ENCODE results near the gene PNPLA7.
"Not testable (repeated sequence)": the region's sequence is repeated elsewhere in the genome, so short reads cannot be mapped to it uniquely, and the experiment has no call there.

The PNPLA7 gene

DNA sequence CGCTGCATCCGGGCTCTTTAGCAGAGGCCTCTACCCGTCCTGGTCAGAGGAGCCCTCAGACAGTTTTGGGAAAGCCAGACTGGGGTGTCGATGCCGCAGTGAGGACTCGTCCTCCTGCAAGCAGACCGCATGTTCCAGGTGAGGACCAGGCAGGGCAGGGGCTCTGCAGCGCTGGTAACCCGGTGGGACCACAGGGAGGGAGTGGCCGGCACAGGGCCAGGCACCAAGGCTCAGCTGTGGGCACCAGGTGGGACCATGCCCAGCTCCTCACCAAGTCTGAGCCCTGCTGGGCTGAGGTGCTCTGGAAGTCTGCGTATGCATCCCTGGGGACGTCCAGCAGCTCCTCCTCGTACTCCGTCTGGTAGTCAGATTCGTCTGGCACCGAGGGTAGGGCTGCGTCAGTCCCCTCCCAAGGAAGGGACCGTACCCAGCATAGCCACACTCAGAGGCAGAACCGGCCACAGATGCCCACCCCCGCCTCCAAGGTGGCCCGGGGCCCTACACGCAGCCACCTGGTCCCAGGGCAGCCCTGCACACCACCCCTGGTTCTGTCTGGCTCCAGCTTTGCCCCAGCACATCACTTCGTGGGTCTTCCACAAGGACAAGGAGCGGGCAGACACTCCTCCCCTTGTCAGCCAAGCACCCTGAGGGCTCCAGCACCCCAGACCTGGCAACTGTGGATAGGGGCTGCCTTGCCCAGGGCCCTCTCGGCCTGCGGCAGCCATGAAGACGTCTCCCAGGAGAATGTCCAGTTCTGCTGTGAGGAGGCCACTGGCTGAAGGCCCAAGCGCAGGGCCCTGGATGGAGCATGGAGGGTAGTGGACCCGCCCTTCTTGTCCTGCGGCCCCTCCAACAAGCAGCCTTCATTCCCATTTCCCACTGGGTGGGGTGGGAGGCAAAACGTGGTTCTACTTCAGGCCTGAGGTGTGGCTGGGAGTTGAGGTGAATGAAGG lies 89.6 kb downstream of the PNPLA7 start:
- no peak for DNase-seq (ENCODE audit: low spot score)

DNA sequence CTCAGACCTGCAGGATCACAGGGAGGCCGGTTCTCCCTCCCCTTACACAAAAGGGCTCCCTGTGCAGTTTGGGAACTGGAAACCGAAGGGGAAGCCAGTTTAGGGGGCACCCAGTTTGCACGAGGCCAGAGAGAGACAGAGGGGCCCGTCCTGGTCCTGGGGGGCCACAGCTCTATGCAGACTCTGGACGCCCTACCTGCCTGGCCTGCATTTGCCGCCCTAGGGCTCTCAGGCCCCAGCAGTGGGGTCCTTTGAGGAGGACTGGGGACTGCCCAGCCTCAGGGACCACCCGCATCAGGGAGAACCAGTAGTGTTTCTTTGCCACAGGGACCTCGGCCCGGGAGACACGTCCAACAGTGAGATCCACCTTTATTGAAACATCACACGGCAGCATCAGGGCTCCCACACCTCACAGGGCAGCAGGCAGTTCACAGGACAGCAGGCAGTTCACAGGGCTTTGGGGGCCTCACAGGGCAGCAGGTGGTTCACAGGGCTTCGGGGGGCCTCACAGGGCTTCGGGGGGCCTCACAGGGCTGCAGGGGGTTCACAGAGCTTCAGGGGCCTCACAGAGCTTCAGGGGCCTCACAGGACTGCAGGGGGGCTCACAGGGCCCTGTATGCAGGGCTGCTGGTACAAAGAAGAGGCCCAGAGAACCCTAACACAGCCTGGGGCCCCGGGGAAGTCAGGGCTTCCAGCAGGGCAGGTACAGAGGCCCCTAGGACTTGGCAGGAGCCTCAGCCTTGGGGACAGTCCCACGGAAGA lies 90.4 kb downstream of the PNPLA7 start:
- no peak for DNase-seq (ENCODE audit: low spot score)

DNA sequence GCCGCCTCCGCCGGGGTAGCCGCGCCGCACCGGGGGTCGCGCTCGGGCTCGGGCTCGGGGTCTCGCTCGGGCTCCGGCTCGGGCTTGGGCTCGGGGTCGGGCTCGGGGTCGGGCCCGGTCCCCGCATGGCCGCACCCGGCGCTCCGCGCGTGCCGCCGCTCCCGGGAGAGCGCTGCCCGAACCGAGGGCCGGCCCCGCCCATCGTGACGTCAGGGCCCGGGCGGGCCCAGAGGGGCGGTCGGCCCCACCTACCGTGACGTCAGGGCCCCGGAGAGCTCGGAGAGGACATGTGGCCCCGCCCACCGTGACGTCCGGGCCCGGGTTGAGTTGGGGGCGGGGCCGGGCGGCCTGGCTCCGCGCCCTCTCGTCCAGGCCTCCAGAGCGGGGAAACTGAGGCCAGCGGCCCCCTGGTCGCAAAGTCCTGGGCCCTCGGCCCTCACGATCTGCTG lies 91.0 kb downstream of the PNPLA7 start, which contains the start of gene NSMF:
NSMF (minus strand) TSS at position 183 of the 449 bp plus-strand sequence. CDS start 232 bp downstream, outside the sequence.
- DNase-seq (ENCODE audit: low spot score), result peak; percentile 96

DNA sequence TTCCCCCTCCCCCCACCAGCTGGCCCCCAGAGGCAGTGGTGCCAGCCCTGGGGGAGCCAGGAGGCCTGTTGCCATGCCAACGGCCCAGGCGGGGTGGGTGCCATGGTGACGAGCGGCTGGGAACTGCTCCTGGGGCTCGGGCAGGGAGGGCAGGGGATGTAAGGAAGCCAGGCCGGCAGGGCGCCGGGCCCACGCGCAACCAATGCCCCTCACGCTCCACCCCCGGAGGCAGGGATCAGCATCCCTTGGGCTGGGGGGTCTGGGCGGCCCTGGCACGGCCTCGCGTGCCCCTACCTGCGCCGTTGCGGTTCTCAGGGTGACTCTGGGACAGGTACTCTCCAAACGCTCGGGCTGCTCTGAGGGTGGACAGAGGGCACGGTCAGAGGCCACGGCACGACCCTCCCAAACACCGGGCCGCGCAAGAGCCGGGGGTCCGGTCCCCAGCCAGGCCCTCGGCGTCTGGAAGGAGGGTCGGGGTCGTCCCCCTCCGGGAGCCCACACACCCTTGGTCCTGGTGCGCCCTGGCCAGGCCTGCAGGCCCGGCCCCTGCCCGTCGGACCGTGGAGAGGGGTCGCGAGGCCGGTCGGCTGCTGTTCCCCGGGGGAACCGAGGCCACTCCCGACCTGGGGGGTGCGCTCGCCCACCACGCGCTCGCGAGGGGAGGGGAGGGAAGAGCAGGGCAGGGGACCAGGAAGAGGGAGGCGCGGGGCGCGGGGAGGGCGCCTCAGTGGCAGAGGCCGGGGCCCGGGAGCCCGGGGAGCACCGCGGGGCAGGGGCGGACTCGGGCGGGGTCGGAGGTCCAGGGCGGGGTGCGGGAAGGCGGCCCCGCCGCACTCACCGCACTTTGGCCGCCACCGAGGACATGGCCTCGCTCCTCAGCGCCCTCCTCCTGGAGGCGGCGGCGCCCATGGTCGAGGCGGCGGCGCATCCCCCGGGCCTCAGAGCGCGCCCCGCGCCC lies 91.7 kb downstream of the PNPLA7 start:
- DNase-seq (ENCODE audit: low spot score), result peak; percentile 72

DNA sequence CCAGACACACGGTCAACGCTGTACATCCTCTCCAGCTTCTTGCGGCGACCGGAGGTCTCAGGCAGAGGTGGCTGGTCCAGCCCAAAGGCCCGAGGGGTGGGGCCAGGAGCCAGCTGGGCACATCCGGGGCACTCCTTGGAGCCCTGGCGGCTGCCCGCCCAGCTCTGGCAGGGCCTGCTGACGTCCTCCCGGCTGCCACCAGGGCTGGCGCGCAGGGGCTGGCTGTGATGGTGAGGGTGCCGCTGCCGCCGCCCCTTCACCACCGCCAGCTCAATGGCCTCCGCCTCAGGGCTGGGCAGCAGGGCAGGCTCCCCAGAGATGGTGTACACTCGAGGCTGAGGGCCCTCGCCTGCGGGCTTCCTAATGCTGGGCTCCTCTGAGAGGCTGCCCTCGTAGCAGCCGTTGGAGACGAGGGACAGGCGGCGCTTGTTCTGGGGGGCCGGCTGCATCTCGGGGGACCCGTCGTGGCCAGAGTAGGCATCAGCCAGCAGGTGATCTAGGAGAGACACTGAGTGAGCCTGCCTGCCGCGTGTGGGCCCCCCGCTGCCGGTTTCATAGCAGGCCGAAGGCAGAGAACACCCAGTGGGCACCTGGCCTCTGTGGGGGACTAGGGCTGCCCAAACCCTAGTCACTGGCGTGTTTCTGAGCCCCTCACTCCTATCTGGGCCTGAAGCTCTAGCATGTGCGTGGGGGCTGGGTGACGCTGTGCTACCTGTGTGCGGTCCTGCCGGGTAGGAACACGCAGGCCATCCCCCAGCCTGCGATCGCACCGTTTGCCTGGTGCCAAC lies 92.6 kb downstream of the PNPLA7 start:
- DNase-seq (ENCODE audit: low spot score), result no peak

DNA sequence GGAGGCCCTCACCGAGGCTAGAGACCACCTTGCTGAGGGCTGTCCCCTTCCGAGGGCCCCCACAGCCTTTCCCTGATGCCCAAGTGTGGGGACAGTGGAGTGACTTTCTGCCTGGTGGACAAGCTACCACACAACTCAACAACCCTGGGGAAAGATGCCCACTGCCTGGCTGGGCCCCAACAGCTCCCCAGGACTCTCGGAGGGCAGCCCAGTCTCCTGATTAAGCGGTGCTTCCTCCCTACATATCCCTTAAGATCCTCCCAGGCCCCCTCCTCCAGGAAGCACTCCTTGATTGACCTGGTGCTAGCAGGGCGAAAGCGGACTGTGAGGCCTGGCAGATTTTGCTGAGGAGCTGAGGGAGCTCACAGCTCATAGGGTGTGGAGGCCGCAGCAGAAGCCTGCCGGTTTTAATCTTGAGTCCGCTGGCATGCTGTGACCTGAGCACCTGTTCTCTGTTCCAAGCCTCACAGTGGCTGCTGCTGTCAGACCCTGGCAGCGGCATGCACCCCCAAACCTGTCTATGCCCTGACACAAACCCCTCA lies 93.3 kb downstream of the PNPLA7 start:
- DNase-seq (ENCODE audit: low spot score), result no peak

DNA sequence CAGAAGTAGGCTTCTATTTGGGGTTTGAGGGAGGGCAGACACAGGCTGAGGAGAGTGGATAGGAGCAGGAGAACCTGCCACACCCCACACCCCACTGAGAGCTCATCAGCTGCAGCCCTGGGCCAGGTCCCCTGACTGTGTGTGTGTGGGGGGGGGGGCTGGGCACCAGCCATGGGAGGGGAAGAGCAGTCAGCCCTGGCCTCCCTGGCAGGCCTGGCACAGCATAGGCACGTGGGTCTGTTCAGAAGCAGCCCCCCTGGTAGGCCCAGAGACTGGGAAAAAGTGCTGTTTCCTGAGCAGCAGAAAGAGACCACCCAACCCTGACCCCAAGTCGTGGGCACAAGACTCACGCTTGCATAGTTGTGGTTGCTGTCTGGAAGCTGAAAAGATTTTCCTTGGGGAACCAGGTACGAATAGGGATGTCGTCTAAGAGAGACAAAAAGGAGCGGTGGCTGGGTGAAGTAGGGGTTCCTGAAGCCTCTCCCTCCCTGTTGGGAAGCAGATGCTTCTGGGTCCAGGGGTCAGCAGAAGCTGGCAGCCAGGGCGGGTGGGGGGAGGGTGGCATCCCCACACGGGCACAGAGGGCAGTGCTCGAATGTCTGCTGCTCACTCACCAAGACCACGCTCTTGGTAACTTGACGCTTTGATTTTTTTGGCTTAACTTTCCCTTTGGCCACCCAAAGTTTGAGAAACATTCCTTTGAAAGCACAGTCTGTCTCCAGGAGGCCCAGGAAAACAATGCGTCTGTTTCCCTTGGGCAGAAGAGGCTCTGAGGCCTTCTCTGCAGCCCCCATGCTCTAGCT lies 93.9 kb downstream of the PNPLA7 start:
- no peak for DNase-seq (ENCODE audit: low spot score)

DNA sequence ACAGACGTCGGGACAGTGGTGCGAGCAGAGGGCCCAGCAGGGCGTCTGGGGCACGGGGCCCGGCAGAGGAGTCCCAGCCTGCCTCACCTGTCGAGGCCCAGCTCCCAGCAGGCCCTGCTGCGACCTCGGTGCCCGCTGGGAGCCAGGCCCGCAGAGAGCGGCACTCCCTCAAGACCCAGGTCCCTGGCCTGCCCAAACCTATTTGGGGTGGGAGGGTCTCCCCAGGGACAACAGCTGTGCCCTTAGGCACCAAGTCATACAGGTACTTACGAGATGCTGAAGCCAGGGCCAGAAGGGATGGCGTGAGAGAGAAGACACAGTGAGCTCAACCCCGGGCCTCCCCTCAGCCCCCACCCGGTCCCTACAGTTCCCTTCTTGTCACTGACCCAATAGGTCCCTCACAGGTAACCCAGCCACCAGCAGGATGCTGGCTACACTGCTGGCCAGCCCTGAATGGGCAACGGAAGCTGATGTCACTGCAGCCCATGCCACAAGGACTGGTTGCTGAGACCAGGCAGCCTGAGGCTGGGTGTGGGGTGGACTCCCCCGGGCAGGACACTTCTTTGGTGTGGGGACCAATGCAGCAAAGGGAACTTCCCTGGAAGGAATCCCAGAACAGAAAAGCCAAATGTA lies 94.7 kb downstream of the PNPLA7 start:
- DNase-seq (ENCODE audit: low spot score), result no peak

DNA sequence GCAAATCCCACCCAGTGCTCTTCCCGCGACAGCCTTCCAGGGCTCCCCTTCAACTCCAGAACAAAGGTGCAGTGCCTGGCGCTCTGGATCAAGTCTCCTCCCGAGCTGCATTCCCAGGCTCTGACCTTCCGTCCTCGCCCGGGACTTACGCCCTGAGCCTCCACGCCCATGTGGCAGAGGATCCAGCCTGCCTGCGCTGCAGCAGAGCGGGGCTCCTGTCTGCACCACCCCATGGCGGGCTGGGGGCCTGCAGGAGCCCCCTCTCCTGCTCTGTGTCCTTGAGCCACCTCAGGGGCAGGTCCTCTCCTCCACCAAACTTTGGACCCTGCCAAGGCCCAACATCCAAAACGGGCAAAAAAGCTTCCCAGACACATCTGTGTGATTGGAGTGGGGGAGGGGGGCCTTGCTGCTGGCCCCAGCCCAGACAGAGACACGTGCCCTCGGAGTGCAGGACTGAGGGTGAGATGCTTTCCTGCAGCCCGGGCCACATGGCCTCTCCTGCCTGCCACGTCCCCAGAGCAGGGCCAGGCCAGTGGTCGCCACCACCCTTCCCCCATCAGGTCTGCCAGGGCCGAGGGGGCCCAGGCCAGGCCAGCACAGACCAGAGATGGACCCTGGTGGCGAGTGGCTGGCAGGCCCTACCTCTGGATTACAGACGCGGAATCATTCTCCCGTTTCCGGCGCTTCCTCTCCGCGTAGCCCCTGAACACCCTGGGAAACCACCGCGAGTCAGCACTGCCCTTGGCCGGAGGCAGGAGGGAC lies 95.4 kb downstream of the PNPLA7 start:
- no peak for DNase-seq (ENCODE audit: low spot score)

DNA sequence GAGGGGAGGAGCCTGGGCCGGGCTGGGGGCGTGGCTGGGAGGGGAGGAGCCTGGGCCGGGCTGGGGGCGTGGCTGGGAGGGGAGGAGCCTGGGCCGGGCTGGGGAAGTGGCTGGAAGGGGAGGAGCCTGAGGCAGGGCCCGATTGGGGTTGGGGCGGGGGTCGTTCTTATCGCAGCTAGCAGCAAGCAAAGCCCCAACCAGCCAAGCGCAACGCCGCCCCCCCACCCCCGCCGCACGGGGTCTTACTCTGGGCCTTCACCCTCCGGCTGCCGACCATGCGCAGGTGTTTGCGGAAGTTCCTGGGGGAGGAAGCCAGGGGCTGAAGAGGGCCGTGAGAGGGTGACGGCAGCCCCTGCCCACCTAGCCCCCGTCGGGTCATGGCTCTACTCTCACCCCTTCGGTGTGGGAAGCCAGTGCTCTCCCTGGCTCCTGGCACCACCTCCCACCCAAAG lies 96.0 kb downstream of the PNPLA7 start:
- peak; percentile 90 for DNase-seq (ENCODE audit: low spot score)

DNA sequence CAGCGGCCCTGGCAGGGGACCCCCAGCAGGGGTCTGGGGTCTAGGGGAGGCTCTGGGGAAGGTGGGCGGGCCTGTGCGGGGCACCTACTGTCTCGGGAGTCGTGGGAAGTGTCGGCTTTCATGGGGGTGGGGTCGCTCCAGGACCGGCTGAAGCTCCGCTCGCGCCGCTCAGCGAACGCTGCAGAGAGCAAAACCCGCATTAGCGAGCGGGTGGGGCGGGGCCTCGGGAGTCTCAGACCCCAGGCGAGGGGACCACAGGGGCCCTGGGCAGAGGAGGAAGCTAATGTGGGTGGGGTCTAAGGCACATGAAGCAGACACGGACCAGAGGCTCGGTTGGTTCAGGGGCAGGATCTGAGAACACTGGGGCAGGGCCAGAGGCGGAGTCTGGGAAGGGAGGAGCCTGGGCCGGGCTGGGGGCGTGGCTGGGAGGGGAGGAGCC lies 96.5 kb downstream of the PNPLA7 start:
- peak; percentile 92 for DNase-seq (ENCODE audit: low spot score)

DNA sequence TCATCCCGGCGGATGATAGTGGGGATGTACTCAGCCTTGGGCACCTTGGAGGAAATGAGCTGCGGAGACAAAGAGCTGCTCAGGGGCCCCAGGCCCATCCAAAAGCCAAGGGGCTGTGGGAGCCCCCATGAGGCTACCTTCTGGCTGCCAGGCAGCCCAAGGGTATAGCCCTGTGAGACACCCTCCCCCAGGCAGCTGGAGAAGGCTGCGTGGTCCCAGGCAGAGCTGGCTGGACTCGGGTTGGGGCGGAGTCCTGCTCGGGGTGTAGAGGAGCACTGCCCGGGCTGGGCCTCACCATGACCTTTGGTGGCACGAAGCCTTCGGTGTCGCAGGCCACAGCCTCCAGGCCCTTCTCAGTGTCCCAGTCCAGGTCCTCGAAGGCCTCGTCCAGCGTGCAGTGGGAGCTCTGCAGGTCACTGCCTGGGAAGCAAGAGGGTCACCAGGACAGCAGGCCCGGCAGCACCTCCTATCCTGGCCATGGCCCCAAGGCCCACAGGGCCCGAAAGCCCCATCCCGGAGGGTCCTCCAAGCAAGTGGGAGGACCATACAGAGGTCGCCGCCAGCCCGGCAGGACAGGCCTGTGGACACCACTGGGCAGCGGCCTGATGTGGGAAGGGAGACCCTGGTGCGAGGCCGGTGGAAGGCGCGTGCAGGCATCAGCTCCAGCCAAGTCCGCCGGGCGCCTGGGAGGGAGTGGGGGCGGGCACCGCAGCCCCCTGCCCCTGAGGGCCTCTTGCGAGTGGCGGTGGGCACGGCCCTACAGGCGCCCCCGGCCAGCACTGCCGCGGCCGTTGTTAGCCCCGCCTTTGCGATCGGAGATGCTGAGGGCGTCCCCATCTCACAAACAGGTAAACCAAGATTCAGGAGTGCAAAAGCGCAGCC lies 97.2 kb downstream of the PNPLA7 start:
- DNase-seq (ENCODE audit: low spot score), result no peak

DNA sequence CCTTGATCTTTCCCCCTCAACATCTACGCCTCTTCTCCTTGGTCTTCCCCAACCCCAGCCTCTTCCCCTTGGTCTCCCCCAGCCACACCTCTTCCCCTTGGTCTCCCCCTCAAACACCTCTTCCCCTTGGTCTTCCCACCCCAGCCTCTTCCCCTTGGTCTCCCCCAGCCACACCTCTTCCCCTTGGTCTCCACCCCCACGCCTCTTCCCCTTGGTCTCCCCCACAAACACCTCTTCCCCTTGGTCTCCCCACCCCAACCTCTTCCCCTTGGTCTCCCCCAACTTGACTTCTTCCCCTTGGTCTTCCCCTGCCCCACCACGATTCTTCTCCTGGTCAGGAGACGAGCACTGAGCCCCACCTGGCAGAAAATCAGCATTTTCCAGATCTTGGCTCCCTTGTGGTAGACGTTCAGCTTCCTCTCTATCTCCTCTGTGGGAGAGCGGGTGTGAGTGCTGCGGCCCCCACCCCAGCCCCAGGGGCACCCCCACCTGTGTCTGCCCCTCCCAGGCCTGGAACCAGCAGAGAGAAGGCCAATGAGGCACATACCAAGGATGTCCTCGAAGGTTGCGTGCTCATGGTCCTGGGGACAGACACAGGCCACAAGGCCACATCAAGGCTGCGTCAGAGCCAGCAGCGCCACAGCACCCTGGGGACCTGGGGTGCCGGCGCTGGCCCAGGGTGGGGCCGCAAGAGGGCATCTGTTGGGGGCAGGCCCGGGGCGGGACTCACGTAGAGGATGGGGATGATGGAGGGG lies 98.0 kb downstream of the PNPLA7 start:
- no peak for DNase-seq (ENCODE audit: low spot score)

DNA sequence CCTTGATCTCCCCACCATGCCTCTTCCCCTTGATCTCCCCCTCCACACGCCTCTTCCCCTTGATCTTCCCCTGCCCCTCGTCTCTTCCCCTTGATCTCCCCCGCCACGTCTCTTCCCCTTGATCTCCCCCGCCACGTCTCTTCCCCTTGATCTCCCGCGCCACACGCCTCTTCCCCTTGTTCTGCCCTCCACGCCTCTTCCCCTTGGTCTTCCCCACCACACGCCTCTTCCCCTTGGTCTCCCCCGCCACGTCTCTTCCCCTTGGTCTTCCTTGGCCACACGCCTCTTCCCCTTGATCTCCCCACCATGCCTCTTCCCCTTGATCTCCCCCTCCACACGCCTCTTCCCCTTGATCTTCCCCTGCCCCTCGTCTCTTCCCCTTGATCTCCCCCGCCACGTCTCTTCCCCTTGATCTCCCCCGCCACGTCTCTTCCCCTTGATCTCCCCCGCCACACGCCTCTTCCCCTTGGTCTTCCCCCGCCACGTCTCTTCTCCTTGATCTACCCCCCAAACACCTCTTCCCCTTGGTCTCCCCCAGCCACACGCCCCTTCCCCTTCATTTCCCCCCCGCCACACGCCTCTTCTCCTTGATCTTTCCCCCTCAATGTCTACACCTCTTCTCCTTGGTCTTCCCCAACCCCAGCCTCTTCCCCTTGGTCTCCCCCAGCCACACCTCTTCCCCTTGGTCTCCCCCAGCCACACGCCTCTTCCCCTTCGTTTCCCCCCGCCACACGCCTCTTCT lies 98.8 kb downstream of the PNPLA7 start:
- not testable (repeated sequence) for DNase-seq (ENCODE audit: low spot score)

DNA sequence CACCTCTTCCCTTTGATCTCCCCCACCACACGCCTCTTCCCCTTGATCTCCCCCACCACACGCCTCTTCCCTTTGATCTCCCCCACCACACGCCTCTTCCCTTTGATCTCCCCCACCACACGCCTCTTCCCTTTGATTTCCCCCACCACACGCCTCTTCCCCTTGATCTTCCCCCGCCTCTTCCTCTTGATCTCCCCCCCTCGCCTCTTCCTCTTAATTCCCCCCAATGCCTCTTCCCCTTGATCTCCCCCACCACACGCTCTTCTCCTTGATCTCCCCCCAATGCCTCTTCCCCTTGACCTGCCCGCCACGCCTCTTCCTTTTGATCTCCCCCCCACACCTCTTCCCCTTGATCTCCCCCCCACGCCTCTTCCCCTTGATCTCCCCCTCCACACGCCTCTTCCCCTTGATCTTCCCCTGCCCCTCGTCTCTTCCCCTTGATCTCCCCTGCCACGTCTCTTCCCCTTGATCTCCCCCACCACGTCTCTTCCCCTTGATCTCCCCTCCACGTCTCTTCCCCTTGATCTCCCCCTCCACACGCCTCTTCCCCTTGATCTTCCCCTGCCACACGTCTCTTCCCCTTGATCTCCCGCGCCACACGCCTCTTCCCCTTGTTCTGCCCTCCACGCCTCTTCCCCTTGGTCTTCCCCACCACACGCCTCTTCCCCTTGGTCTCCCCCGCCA lies 99.5 kb downstream of the PNPLA7 start:
- DNase-seq (ENCODE audit: low spot score), result not testable (repeated sequence)
